ENCODE data around the gene SORL1-AS1.

The SORL1-AS1 gene

DNA sequence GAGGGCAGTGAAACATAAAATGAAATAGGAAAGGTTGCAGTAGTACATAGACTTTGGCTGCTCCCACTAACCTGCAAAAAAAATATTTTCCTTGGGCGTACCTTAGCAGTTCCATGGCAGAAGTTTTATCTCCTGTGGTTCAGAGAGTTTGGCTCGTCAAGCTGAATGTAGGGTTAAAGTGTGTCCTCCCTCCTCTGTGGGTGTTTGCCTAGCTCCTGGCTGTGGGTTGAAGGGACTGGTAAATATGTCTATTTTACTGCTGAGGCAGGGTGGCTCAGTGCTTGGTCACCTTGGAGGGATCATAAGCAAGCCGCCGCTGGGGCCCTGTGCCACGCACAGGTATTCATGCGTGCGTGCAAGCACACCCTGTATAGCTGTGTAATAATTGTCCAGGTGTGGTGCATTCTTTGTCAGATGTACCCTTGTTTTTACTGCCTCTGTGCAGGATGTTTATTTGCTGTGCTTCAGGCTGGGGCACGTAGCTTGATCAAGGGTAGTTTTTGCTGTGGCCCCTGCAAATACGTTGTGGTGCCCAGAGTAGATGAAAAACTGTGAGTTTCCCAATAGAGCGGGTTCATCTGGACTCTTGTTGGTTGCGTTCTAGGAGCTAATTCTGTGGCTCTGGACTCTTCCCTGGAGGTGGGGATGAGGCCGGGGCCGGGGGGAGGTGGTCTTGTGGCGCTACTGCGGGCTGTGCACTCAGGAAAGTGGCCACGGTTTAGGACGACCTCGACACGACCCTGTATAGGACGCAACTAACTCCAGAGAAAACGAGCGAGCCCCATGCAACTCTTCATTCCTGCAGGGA is 1.4 kb downstream of the SORL1-AS1 start:
- no peak for DNase-seq

- DNase-seq = no peak
Observed at GRCh38 chr11:121450401-121450800, 2.4 kb downstream of the SORL1-AS1 start.

DNA sequence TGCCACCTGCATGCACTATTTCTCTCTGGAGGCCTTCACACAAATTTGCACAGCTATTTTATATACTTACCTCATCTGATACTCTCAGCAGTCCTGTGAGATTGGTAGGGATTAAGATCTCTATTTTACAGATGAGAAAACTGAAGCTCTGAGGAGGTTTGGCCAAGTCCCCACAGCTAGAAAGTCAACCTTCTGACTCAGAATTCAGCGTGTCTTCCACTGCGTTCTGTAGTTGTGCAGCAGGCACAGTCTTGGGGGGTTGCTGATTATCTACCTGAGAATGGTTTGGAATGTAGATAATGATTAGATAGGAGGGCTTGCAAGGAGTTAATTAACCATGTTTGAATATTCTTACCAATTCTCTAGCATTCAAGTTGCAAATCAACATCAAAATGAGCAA is 3.1 kb downstream of the SORL1-AS1 start:
- DNase-seq = no peak

GRCh38 chr11:121449123-121449522 is 3.6 kb downstream of the SORL1-AS1 start:
- no peak for DNase-seq

DNA sequence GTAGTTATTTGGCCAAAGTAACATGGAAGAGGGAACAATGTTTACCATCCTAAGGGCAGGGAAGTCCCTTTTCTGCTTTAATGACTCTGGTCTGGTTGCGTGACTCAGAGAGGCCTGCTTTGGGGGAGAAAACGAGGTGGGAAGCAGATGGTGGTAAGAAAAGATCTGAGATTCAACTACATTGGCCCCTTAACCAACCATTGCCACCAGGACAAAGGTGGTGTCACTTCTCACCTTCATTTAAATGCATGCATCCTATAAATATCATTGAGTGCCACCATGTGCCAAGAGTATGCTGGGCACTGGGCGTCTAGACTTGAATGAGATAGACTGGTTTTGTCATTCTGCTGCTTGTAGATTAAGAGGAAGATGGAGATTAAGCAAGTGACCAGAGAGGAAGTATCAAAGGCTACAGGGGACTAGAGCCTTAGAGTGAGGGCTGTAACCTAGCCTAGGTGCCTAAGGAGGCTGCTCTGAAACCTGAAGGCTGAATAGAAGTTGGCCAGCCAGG is 4.3 kb downstream of the SORL1-AS1 start:
- no peak for DNase-seq

DNA sequence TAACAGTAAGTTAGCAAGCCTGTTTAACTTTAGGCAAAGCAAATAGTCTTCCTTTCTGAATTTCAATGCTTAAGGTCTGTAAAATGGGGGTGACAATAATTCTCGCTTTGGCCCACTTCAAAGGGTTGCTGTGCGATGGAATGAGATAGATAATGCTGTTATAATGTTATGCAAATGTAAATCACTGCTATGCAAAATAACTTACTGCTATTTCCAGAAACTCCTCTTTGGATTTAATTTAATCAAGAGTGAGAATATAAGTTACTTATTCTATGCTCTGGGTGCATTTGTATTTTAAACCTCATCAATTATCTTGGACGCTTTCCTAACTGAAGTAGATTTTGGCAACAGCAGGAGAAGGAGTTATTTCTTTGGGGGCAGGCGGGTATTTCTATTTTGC is 4.8 kb downstream of the SORL1-AS1 start:
- DNase-seq = no peak

- no peak for DNase-seq
Observed at GRCh38 chr11:121446752-121447156, 6.0 kb downstream of the SORL1-AS1 start.

GRCh38 chr11:121445071-121445768 is 7.5 kb downstream of the SORL1-AS1 start:
- no peak for DNase-seq

DNA sequence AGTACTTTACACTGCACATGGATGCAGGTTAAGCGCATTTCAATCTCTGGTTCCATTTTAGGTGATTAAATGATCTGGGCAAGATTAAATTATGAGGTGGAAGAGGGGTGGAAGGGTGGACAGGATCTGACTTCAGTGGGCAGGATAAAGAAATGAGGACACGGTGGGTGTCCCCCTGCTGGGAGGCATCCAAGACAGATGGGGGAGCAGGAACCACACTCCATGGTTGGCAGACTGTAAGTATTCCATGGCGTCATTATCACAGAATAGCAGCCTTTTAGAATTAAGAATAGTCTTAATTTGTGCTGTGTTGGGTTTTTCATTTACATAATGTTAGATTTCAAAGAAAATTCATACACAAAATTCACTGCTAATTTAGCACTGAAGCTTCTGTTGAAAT is 8.2 kb downstream of the SORL1-AS1 start:
- no peak for DNase-seq

GRCh38 chr11:121443688-121444275 is 9.0 kb downstream of the SORL1-AS1 start:
- no peak for DNase-seq

GRCh38 chr11:121441521-121441920 is 11.2 kb downstream of the SORL1-AS1 start:
- no peak for DNase-seq

- no peak for DNase-seq
Observed at GRCh38 chr11:121439759-121440158, 13.0 kb downstream of the SORL1-AS1 start.

DNA sequence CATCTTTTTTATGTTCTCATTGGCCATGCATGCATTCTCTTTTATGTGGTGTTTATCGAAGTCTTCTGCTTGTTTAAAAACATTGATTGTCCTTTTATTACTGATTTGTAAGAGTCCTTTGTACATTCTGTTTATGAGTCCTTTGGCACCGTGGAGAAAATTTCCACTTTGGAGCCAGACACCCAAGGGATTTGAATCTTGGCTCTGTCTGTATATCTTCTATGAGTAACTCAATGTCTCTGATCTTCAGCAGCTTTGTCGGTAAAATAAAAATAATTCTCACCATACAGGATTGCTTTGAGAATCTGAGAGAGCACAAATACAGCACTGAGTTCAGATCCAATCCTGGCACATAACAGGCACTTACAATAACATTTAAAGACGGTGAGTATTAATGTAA is 13.4 kb downstream of the SORL1-AS1 start:
- DNase-seq = no peak

- DNase-seq = no peak
Observed at GRCh38 chr11:121437686-121438078, 15.1 kb downstream of the SORL1-AS1 start.

DNA sequence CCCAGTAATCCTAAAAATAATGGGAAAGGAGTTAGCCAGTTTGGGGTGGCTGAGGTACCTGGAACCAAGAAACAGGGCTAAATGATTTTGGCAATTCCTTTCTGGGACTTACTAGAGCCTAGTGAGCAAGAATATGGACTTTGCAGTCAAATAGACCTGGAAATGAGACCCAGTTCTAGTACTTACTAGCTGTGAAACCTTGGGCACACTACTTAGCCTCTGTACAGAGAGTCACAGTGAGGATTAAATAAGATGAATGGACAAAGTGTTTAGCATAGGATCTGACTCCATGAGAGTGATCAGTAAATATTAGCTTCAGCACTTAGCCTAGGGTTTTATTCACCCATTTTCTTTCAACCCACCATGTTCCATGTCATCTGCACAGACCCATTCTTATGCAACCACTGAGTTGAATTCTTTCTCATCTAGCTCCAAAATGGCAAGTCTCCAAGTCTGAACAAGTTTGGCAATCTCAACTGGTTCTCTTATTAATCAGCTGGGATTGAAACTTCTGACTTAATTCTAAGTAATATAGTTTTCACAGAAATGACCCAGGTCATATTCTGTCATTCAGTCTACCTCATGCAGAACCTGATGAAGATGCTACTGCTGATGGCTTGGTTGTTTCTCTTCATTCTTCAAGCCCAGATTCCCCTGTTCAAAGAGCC is 15.6 kb downstream of the SORL1-AS1 start:
- DNase-seq = no peak

GRCh38 chr11:121435551-121436511 is 16.9 kb downstream of the SORL1-AS1 start:
- peak; percentile 93 for DNase-seq

DNA sequence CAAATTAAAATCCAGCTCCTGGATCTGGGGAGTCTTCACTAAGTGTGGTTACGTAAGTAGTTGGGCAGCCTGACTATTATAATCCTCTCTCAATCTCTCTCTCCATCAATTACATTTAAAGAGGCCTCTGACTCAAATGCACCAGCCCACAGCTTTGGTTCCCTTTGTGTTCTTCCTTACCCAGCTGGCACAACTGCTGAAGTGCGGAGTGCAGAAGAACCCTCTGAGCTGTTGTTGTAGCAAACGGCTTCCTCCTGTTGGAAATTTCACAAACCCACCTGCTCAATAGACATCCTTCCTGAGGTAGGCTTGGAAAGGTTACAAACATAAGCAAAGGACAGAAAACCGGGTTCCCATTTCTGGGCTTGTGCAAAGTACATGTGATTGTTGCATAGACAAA is 17.6 kb downstream of the SORL1-AS1 start:
- DNase-seq = peak; percentile 77

- DNase-seq = no peak
Observed at GRCh38 chr11:121431820-121432526, 20.8 kb downstream of the SORL1-AS1 start.

GRCh38 chr11:121429556-121429955 is 23.2 kb downstream of the SORL1-AS1 start:
- DNase-seq = no peak

DNA sequence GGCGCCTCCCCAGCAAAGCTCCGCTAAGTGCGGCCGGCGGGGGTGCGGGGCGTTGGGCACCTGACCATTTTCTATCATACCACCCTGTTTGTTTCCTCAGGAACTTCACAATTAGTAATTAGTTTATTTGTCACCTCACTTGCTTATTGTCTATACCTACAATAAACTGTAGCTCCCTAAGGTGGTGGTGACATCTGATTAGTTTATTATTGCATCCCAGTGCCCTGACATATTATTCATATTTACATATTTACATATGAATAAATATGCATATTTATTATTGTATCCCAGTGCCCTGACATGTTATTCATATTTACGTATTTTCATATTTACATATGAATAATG is 25.4 kb downstream of the SORL1-AS1 start:
- DNase-seq = no peak

Measured in DMS79 (cell line).